NCI-H1436 (cell line): ENCODE data around the gene SLC22A9.

ENCODE experiments used
- DNase-seq: peaks from one replicate; lab custom pipeline; 2025; lab: John Stamatoyannopoulos, UW

Gene SLC22A9

DNA sequence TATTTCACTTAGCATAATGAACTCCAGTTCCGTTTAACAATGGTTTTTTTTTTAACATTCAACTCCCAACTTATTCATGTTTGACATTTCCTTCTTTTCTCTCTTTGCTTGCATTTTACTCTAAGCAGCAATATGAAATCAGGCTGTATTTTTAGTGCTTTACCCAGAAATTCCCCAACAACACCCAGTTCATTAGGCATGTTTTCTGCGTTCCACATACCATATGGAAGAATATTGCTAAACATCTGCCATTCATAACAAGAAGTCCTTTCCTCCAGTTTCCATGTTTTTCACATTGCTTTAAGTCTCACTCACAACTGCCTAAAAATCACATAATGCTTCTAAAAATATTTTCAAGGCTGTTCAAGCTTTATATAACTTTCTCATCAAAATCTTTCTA, 75.5 kb downstream of the SLC22A9 start:
- DNase-seq, result no peak

DNA sequence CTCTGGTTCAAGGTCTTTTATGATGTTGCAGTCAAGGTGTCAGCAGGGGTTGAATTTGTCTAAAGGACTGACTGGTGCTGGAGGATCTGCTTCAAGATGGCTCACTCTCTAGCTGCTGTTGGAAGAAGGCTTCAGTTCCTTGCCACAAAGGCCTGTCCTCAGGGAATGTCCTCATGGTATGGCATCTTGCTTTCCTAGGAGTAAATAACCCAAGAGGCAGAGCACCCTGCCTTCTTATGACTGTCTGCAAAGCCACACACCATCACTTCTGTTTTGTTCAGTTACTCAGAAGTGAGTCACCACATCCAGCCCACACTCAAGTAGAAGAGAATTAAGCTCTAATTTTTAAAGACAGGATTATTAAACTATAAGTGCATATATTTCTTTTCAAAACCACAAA, 76.1 kb downstream of the SLC22A9 start:
- DNase-seq, result no peak

DNA sequence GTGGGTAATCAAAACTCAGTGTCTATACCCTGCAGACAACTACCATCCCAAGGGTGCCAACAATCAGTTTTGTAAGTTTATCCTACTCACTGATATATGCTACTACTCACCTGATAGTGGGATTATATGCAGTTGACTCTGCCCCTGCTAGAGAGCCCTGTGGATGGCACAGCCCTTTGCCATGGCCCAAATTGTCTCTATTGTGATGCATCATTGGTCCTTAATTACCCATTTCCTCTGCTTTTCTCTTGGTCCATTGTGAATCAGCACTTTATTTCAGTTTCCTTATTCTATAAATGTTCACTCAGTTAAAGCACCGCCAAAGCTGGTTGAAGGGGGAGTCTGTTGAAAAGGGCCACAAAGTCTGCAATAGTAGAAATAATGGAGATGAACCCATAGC, 79.1 kb downstream of the SLC22A9 start:
- DNase-seq, result no peak

DNA sequence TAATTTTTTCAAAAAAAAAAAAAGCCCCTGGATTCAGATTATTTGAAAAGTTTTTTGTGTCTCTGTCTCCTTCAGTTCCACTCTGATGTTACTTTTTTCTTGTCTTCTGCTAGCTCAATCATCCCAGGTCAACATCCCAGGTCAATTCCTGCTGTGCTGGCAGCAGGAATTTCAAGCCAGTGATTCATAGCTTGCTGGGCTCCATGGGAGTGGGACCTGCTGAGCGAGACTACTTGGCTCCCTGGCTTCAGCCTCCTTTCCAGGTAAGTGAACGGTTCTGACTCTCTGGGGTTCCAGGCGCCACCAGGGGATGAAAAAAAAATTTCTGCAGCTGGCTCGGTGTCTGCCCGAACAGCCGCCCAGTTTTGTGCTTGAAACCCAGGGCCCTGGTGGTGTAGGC, 90.0 kb downstream of the SLC22A9 start:
- DNase-seq, result no peak
